Activated CD4-positive, alpha-beta T cell treated with anti-CD3 and anti-CD28 coated beads, Interleukin-2, amount 50 U/mL, for 1 hour (primary cell): ENCODE results near the gene PUM2.
A peak's percentile ranks its signal among the peaks of the same experiment; 100 is the strongest.
"Not testable (repeated sequence)": the region's sequence is repeated elsewhere in the genome, so short reads cannot be mapped to it uniquely, and the experiment has no call there.

Experiments
- DNase-seq: peaks from one replicate; pipeline ENCODE4 v3.0.0-alpha.2; 2020

Gene PUM2, protein sequence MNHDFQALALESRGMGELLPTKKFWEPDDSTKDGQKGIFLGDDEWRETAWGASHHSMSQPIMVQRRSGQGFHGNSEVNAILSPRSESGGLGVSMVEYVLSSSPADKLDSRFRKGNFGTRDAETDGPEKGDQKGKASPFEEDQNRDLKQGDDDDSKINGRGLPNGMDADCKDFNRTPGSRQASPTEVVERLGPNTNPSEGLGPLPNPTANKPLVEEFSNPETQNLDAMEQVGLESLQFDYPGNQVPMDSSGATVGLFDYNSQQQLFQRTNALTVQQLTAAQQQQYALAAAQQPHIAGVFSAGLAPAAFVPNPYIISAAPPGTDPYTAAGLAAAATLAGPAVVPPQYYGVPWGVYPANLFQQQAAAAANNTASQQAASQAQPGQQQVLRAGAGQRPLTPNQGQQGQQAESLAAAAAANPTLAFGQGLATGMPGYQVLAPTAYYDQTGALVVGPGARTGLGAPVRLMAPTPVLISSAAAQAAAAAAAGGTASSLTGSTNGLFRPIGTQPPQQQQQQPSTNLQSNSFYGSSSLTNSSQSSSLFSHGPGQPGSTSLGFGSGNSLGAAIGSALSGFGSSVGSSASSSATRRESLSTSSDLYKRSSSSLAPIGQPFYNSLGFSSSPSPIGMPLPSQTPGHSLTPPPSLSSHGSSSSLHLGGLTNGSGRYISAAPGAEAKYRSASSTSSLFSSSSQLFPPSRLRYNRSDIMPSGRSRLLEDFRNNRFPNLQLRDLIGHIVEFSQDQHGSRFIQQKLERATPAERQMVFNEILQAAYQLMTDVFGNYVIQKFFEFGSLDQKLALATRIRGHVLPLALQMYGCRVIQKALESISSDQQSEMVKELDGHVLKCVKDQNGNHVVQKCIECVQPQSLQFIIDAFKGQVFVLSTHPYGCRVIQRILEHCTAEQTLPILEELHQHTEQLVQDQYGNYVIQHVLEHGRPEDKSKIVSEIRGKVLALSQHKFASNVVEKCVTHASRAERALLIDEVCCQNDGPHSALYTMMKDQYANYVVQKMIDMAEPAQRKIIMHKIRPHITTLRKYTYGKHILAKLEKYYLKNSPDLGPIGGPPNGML

GRCh38 chr2:20350753-20351554 is at the start of gene PUM2:
TSS of gene PUM2 (minus strand) at chr2:20350844. CDS start at chr2:20327360, 23,484 bp downstream.
- DNase-seq = peak; percentile 91

DNA sequence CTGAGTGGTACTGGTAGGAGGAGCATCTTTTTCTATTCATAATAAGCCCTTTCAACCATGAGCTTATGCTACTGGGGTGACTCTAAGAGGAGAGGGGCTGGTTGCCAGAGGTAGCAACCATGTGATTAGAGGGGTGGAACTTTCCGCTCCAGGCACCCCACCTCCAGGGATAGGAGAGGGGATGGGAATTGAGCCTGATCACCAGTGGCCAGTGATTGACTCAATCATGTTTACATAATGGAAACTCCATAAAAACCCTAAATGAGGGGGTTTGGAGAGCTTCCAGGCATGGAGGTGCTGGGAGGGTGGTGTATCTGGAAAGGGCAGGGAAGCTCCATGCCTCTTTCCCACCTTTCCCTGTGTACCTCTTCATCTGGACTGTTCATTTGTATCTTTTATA is 49.7 kb upstream of the PUM2 start:
- DNase-seq = no peak

DNA sequence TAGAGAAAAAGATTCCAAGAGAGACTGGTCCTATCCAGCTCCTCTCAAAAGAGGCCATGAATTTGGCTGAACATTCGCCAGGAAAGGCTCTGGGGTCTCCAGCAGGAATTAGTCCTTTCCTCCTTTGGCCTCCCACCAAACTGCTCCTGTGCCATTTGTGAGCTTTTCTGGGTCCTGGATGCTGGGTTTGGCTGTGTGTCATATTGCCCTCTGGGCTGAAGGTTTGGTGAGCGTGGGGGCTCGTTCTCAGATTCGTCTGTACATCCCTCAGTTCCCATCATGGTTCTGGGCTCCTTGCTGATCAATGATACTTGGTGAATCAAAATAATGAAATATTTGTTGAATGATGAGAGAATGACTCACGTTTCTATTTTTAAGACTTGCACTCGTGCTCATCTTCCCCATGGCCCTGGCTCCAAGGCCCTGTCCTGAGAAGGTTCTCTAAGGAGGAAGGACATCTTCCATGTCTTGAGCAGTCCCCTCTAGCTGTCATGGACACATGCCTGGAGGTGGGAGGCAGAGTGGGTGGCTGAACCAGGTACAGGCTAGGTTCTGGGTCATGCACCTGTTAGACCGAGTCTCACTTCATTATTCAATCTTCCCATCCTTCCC is 48.4 kb upstream of the PUM2 start:
- DNase-seq = no peak

- no peak for DNase-seq
Observed at GRCh38 chr2:20397811-20398447, 47.3 kb upstream of the PUM2 start.

DNA sequence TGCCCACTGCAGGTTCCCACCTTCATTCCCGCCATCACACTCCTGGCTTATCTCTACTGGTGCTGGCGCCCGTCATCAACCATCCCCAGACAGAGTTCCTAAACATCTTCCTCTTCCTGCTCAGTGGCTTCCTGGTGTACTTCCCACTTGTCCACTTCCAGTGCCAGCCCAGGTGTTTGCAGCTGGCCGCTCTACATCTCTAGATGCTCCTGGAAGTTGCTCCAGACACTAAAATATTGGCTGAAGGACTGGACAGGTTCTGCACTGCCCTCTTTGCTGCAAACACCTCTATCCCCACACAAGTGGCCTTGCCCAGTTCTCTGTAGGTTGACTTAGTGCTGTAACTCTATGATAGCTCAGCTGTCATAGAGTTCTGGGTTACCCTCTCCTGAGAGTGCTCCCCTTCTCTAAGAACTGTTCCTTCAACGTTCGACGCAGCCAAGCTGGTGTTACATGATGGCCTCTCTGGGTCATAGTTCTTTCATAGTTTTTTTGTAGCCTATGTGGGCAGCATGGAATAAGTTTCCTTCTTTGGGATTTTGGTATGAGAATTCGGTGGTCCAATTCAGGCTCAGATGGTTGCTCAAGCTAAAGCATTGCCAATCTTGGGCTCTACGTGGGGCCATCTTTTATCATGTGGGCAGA is 45.8 kb upstream of the PUM2 start:
- DNase-seq = no peak

- DNase-seq = no peak
Observed at GRCh38 chr2:20393986-20394385, 43.3 kb upstream of the PUM2 start.

- no peak for DNase-seq
Observed at GRCh38 chr2:20391951-20392699, 41.5 kb upstream of the PUM2 start.

DNA sequence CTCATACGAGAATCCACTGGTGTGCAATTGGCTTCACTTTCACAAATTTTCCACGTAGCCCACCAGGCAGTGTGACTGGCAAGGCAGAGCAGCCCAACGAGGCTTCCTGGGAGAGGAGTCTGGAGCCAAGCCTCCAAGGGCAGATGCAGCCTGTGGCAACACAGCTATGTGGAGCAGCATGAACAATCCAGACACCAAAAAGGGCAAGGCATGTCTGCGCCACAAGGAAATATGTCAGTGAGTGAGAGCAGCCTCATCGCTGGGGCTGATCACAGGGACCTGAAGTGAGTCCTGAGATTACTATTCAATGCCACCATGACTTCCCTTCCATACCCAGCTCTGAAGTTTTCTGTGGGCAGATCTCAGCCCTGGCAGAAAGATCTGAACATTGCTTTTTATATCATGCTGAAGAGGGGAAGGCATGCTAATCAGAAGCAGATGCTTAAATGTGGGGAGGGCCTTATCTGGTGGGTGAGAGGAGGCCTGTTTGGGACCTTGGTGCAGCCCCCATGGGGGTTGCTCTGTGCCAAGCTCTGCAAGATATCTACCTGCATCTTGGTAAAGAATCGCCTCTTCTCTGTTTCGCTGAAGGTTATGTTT is 40.0 kb upstream of the PUM2 start:
- no peak for DNase-seq

DNA sequence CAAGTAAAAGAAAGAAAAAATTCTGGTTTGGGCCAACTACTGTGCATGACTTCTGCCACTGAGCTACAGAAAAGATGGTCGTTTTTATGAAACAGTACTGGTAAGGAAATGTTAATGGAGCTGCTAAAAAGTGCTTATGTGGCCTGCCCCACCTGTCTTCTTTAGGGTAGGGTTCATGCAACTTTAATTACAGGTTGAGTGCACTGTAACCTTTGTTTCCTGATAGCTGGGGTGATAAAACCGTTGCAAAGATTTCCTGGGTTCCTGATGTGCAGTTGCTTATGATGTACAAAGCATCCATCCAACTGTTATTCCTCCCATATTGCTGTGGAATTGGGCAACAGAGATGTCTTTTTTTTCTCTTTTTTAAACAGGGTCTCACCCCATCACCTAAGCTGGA is 34.3 kb upstream of the PUM2 start:
- no peak for DNase-seq

- no peak for DNase-seq
Observed at GRCh38 chr2:20382965-20383810, 32.5 kb upstream of the PUM2 start.

DNA sequence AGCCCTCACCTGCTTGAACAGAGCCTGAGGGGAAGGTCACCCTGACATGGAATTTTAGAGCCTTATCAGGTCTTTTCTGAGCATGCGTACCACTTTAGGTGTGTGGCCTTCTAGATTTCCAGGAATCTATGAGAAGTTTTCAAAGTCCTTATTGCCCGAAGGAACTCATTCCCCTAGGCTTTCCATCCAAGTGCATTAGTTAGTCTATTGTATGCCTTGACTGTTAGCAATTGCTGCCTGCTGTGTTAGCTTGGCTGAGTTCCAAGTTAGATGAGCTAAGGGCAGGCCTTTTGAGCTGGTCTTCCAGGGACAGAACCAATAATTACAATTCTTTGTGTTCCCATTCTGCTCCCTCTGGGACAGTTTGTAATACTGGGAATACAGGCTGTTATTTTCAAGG is 30.8 kb upstream of the PUM2 start:
- DNase-seq = no peak

- DNase-seq = no peak
Observed at GRCh38 chr2:20378891-20379519, 28.4 kb upstream of the PUM2 start.

DNA sequence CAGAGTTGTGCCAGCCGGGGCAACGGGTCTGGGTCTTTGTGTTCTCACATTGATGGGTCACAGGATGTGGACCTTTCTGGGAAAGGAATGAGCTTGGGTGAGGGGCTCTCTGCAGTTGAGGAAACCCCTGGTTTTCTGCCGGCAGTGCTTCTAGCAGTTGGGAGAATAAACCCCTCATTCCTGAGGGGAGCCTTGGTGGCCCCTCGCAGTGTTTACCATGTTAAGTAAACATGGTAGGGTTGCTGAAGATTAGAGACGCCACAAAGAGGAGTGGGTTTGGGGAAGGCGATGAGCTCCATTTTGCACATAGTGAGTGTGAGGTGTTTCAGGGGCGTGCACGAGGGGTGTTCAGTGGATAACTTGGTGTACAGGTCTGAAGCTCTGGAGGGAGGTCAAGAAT is 27.7 kb upstream of the PUM2 start:
- DNase-seq = no peak

GRCh38 chr2:20377741-20378140 is 27.1 kb upstream of the PUM2 start:
- no peak for DNase-seq

GRCh38 chr2:20374982-20375381 is 24.3 kb upstream of the PUM2 start:
- DNase-seq = not testable (repeated sequence)

DNA sequence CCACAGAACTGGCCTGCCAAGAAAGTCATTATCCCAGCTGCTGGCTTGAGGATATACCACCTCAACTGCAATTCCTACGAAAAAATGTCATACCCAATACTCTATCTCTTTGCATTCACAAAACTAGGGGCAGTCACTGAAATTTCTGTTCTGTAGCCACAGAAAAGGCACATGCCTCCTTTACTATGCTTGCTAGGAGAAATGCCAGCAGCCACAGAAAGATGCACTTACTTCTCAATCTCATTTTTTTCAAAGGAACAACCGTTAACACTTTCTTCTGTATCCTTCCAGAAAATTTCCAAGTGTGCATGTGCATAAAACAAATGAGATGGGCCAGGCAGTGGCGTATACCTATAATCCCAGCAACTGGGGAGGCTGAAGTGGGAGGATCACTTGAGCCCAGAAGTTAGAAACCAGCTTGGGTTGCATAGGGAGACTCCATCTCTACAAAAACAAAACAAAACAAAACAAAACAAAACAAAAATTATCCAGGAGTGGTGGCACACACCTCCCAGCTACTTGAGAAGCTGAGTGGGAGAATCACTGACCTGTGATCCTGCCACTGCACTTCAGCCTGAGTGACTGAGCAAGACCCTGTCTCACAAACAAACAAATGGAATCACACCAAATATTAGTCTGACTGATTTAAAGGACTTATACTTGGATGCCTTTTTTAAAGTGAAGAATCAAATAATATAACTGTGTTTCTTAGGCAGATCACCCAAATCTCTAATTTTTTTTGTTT is 22.4 kb upstream of the PUM2 start:
- DNase-seq = no peak

DNA sequence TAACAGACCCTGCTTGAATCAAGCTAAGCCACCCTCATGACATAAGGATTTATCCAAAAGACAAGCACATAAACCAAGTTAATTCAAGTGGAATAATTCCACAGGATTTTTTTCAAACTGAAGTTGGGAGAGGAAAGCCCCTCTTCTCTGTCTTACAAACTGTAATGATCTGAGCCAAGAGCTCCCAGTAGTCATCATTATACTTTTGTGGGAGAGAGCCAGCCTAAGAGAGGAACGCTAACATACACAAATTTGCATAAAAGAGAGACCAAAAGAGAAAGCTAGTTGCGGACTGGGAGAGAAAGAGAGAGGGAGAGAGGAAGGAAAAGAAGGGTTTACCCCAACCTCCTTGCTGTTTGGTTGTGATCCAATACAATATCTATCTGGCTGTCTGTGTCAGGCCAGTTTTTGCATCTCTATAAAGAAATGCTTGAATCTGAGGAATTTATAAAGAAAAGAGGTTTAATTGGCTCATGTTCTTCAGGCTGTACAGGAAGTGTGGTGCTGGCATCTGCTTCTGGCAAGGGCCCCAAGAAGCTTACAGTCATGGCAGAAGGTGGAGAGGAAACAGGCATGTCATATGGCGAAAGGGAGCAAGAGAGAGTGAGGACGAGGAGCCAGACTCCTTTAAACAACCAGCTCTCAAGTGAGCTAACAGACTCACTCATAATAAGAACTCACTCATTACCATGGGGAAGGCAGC is 20.8 kb upstream of the PUM2 start:
- no peak for DNase-seq
